ENCODE data around the gene LMTK3.

DNA sequence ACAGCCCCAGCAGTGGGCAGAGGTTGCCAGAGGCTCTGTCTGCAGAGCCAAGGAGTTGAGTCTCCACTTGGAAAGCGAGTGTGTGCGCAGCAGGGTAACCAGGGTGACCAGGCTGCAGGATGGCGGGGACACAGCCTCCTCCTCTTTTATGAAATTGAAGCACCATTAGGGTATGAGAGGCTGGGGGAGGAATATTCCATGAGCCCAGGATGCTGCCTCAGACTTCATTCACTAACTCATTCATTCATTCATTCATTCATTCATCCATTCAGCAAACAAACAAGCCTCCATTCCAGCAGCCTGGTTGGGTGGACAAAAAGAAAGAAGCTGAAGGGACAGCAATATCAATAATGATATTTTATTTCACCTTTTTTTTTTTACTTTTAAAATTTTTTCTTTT, 6.6 kb upstream of the LMTK3 start:
- TF ChIP-seq, protein P1, sequence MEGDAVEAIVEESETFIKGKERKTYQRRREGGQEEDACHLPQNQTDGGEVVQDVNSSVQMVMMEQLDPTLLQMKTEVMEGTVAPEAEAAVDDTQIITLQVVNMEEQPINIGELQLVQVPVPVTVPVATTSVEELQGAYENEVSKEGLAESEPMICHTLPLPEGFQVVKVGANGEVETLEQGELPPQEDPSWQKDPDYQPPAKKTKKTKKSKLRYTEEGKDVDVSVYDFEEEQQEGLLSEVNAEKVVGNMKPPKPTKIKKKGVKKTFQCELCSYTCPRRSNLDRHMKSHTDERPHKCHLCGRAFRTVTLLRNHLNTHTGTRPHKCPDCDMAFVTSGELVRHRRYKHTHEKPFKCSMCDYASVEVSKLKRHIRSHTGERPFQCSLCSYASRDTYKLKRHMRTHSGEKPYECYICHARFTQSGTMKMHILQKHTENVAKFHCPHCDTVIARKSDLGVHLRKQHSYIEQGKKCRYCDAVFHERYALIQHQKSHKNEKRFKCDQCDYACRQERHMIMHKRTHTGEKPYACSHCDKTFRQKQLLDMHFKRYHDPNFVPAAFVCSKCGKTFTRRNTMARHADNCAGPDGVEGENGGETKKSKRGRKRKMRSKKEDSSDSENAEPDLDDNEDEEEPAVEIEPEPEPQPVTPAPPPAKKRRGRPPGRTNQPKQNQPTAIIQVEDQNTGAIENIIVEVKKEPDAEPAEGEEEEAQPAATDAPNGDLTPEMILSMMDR (conservative IDR thresholded peaks at IDR 0.05 in 1 of 2, IDR thresholded peaks at IDR 0.05 in 1 of 2; ENCODE audit: low read depth in 1 of 2, low read length in 2 of 2) = no peak
- TF ChIP-seq EZH2 (IDR thresholded peaks at IDR 0.05; ENCODE audit: low read length, missing control alignments) = no peak
